Dedifferentiated amniotic fluid mesenchymal stem cell (primary cell): ENCODE results near the gene MEIS2.

ENCODE experiments used
- DNase-seq: peaks from one replicate; pipeline ENCODE4 v3.0.0-alpha.2; 2016; ENCODE audit errors: extremely low spot score

Gene MEIS2

DNA sequence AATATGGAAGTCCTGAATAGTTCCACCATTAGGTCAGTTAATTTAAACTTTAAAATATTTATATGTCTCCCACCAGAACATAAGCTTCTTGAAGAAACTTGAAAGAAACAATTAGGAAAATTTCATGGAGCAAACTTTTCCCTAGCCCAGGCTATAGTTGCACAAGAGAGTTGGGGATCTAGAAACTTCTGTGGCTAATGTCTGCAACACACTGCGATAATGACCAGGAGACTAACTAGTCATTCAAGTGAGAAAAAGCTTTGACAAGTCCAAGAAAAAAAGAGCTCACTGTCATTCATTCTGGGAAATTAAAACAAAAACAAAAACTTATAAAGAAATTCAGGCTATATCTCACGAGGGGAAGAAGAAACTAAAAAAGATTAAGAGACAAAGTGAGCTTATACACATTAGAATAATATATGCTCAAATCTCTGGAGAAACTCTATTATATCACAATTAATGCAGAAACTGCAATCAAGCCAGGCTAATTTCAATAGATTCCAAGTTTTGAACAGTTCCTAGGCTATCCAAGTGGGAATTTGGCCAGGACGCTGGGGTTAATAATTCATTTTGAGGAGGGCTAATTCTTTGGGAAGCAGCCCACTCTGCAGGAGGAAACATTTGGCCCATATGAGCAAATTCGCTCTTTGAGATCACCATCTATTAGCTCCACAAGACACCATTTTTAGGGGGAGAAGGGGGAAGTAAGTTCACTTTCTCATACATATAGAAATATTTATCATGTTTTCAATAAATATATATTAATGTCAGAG, 134.6 kb downstream of the MEIS2 start:
- DNase-seq, result no peak

DNA sequence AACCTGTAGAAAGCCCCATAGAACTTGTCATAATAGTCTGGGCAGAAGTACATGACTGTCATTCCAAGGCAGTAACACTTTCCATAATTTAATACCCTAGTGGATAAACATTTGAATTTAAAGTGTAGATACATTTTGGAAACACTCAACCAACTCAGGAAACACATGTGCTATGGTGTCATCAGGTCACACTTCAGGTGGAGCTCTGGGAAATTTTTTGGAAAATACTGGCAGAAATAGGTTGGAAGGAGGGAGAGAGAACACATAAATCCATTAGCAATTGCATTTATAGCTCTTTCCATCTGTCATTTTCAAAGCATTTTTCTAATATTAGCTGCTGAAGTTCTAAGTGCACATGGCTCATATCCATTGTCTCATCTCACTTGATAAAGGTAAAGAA, 135.7 kb downstream of the MEIS2 start:
- DNase-seq, result no peak

DNA sequence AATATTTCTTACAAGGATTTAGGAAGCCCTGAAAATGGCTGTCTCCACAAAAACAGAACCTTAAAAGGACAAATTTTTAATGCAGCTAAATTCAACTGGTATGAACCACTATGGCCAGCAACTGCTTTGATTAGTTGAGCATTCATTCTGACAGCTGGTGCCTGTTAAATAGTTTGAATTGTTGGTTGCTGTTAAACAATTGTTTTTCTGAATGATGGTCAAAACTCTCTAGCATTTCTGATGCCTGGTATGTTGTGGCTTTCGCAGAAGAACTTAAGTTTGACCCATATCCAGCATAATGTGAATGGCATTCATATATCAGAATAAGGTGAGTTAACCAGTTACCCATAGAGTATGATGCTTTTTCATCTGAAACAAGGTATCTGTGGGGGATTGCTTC, 138.4 kb downstream of the MEIS2 start:
- no peak for DNase-seq

DNA sequence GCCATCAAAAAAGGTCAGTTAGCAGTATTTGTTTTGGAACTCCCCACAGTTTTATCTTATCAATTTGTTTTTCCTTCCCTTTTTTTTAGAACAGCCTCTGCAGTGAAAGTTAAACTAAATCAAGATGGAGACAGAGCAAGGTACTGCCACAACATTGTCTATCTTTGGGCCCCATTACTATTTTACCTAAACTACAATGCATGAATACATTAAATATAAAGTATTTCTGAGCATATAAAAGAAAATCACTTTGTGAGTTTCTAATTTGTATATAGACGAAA, 139.5 kb downstream of the MEIS2 start:
- no peak for DNase-seq

DNA sequence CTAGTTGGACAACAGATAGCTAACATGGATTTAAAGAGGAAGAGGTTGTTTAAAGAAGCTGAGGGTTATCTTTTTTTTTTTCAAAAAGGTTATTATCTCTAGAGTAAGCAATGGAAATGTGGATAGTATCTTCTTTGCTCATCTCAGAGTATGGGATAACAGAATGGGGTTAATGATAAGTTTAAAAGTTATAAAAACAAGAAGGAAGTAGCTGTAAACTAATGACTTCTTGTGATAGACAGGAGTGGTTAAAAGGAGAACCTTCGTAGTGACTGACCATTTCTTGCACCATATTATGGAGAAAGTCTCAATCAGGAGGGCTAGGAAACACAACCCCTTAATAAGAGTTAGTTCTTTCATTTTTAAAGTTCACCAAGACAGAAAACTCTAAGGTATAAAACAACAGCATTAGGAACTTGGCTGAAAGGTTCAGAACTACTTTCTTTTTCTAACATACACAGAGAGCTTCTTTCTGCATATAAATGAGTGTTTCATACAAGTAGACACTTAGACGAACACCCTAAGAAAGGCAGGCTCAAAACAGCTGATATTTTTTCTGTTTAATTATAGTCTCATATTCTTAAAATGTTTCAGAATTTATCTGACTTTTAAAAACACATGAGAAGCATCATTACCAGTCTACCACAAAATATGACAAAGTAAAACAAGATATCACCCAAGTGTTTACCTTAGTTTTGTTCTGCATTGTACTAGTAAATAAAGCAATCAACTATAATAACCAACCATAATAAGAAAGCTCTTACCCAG, 140.0 kb downstream of the MEIS2 start:
- DNase-seq, result no peak

DNA sequence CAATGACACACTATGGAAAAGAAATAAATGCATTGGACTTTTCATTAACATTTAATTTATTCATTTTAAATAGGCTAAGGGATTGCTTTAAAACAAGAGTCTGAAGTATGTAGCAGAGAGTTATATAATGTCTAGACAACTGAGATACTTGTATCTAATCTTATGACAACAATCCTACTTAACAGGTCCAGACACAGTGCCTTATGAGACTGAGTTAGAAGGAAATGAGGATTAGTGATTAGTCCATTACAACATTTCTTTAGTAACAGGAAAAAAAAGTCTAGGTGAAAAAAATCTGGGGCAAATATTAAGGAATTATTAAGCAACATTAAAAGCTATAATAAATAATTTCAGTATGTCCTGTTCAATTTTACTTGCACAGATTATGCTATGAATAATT, 140.6 kb downstream of the MEIS2 start:
- DNase-seq, result no peak

DNA sequence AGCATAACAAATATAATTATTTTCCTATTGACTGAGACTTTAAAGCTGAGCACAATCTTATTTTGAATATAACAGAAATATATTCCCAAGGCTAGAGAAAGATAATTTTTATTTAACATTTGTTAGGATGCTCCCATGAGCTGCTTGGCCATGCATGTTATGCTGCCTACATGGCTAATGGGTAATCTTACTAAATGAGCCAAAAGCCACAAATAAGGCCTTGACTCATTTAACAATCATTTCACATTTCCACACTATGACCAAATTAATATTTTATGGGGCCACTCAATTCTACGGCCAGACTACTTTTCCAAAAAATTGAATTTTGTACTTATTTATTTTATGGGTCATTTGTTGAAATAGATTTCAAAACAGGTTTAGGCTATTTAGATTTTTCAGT, 141.7 kb downstream of the MEIS2 start:
- no peak for DNase-seq

DNA sequence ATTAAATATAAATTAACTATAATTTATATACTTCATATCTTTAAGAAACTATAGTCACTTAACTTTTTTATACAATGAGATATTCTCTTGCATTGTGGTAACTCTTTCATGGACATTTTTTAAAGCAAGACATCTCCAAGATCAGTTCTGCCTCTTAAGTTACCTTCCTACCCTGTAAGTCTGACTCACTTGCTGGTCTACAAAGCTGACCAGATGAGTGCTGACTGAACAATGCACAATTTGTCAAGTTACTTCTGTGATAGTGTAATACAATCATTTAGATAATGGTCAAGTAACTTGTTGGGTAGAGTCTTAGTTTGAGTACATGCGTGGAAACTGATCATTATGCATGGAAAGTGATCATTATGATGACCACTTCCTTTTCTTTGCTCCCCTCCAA, 145.9 kb downstream of the MEIS2 start:
- DNase-seq, result no peak

DNA sequence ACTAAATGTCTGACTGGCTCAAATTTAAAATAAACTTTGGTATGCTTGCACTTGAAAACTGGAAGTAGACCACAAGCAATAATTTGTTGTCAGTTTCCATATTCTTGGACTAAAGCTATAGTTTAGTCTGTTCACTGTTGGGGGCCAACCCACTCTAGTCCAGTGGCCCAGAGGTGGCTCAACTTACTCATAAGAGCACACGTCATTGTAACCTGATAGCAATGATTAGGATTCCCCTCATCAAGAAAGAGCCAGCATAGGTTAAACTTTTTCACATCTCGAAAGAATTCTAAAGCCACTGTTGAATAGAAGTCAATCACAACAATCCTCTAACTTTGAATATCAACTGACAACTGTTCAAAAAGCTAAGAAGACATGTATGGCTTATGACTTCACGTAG, 147.0 kb downstream of the MEIS2 start:
- no peak for DNase-seq

DNA sequence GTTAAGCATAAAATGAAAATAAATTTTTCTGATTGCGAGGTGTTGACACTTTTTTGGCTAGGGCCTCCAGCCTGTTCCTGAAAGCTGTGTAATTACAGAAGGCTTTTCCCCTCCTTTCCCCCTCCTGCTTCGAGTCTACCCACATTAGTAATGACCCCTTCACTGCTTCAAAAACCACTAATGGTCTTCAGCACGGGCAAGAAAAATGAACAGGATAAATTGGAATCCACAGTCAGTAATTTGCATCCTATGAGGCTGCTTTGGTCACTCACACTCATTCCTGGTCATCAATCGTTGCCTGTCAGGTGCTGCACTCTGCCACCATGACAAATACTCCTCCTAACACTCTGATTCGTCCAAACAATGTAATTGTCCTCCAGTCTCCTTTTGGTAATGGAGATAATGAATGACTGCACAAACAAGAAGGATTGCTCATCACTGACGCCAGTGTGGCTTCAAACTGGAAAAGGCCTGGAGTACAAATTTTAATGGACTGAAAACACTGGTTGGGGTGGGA, 148.6 kb downstream of the MEIS2 start:
- no peak for DNase-seq

DNA sequence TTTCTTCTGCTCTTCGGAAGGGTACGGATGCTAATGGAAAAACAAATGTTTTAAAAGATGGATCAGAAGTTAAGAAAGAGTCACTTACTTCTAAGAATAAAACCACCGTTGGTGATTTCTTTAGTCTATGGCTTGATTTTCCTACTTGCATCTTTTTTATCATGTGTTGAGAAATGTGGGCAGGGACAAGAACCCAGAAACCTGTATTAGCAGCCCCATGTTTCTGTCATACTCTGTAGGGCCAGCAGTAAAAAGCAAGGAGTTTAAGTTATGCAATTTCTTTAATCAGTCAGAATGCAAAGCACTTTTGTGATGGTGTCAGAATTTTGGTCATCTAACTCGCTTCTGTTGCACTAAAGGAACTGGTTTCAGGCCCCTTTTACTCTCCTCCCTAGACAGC, 150.0 kb downstream of the MEIS2 start:
- no peak for DNase-seq

DNA sequence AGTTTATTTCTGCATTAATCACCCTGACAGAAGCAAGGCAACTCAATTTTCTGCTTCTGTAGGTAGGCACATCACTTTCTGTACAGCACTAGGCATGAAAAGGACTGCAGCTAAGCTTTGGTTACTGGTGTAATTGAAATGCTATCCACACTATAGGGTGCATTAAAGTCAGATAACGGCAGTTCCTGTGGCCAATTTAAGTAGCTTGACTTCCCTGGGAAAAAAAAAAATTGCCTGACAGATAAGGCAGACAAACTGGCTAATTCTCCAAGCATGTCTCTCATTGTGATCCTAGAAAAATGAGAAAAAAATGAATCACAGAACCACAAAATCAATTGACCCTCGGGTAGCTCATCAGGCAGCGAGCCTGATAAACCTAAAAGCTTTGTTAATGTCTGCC, 151.4 kb downstream of the MEIS2 start:
- no peak for DNase-seq

DNA sequence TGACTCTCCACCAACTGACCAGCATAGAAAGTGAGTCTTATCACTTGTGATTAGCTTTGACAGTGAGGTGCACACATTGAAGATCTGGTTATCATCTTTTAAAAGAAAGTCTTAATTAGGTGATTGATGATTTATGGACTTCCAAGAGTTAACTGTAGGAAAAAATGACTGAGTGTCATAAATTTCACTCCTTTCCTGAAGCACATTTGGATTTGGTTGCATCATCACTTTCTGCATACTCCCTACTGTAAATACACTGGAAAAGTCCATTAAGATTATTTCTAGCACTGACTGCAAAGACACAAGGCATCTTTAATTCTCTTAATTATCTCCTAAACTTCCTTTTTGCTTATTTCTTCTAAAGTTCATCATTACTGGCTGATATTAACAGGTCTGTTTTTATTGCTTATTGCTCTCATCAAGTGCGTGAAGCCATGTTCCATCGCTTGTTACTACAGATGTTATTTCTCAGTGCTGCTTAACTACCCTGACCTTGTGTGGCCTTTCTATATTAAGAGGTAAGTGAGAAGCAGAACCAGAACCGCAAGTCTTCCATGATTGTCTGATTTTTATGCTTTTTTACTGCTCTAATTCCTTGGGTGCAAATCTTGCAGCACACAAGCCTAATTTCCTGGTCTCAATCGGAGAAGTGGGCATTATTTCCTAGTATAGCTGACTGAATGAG, 153.2 kb downstream of the MEIS2 start:
- DNase-seq, result no peak

DNA sequence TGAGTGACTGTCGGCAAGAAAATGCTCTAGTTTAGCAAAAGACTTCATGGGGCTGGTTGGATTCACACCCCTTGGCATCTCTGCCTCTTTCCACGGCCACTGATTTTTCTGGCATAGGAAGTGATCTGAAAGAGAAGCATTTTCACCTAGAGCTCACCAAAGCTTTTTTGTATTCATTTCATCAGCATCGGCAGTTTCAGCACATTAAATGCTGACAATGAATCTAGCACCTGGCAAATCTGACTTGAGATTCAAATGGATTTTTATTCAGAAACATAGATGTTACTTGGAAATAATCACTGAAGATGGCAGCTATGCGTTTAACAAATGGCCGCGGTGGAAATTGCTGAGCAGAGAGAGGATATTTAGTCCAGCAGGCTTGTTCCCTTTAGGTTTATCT, 155.9 kb downstream of the MEIS2 start:
- no peak for DNase-seq

DNA sequence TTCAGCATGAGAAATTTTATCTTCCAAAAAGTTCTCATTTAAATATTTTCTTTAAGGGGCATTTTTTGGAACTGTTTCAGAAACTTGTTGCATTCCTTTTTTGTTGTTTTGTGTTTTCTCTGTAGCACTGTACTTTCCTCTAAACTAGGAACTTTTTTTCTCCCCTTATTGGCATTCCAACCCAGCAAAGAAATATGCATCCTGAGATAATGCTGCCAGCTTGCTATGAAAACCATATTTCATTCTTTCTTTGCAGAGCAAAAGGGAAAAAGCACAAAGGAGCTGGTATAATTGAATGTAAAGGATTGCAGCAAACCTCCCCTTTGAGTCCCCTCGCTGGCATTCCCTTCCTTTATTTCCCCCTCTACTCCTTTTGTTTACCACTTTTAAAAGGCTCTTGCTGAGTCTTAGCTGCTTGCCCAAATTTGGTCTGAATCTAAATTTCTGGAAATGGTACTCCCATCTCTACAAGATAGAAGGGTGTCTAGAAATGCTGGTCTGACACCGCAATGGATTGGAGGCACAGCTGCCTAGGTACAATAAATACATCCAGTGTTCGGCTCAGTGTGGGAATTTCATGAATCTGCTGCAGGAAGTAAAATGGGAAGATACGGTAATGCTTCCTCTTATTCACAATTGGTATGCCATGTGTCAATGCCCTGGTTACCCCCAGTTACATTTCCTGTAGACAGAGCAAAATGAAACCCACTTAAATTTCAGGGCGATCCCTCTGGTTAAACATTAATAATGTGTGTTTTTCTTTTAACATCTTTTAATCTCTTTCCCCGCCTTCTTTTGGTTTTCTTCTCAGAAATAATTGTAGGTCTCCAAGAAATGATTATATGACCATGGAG, 156.6 kb downstream of the MEIS2 start:
- DNase-seq, result no peak

DNA sequence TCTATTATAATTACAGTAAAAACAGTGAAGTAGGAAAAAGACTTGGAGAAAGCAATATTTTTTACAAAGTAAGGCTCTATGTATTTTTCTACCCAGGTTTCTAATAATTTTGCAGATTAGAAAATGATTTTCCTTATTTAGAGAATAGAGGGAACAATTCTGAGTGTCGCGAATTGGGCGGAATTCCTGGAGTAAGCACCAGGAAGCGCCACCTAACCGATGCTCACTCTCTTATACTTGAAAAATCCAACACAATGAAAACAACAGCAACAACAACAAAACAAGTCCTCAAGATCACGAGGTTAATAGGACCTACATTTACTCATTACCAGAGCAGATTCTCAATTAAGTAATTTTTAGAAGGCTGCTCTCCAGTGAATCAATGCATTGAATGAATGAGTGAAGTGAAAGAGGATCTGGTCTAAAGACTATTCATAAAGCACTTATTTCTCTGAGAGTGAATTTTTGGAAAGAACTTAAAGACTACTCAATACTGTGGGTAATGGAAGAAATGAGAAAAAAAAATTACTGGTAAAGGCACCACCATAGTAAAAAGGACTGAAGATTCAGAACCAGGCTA, 158.0 kb downstream of the MEIS2 start:
- DNase-seq, result no peak

DNA sequence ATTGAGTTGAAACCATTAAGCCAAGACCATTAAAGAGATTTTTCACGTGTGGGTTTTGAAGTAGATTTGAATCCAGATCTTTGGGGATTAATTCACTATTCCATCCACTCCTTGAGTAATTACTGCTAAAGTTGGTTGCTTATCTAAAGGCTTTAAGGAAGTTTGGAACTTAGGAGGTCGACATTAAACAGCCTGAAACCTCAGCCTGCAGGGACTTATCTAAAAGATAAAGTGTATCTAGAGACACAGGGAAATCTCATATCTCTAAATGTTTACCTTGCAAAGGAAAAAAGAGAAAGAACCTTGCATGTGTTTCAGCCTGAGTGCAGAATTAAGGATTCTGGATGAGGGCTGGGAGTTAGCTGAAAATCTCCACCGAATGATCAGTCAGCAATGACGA, 158.6 kb downstream of the MEIS2 start:
- DNase-seq, result no peak

DNA sequence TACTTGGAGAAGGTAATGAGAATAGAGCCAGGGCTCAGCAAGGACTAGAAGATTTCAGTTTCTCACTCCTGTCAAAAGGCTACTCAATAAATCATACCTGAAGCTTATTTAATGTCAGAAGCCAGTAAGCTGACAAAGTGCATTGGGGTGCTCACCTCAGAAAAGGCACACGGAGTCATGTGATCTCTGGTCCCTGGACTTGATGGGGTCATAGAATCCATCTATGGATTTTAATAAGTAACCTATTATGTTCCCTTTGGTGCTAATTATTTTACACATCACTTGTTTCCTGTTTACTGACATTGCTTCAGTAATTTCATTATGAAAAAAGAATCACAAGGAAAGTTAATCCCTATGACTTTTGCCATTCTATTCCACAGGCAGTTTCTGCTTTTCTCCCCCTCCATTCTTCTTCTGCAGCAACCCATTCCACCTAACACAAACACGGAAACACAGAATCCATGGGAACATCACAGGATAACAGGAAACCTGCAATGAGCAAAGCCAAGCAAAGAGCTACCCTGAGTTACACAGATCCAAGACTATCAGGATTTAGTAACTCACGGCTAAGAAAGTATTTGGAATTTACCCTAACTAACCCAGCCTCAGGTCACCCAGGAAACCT, 159.6 kb downstream of the MEIS2 start:
- DNase-seq, result no peak

DNA sequence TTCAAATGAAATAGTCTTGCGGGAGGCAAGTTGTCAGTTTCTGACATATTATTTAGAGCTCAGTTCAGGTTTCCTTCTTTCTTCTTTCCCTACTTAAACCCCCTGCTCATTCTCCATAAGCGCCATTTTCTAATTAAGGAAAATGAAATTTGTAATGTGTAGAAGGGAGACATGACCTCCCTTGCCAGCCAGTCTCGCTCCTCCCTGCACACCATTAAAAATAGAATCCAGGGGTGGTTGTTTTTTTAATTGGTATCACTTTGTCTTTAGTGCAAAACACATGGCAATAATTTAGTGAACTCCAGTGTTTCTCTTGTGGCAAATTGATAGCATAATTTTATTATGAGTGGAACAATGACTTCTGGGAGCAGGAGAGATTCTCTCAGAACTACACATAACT, 160.1 kb downstream of the MEIS2 start:
- no peak for DNase-seq

DNA sequence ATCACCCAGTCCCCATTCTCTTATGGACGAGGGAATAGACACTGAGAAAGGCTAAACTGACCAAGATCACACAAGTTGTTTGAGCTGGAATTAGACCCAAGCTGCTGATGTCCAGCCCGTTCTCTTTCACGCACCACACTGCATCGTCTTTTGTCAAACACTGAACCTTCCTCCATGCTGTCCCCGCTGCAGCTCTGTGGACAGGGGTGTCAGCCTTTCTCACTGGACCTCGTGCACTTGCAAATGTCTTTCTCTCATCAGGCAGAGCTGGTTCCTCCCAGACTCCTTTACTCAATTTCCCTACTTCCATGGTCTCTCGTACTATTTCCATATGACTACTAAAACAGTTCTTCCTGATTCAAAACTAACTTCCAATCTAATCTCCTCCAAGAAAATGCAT, 161.6 kb downstream of the MEIS2 start:
- DNase-seq, result no peak

DNA sequence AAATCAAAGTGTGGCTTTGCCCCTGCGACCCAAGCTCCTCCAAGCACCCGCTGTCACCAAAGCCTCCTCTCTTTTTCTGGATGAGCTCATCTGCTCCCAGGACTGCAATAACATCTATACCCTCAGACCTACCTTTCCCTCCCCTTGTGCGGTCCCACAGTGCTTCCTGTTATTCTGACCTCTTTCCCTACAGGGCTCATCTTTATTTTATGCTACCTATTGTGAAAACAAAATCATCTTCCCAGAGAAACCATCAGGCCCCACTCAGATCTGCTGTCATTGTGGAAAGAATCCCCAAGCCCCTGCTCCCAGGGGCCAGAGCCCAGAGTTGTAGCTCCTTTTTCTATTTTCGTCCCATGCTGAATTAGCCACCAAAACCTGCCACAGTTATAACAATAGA, 162.2 kb downstream of the MEIS2 start:
- DNase-seq, result no peak
